Small intestine (tissue), 7 donors: ENCODE measurements around the gene CNST. TPM values are rescaled to one million over a fixed set of nuclear protein-coding genes. Genes with fewer than 3 reads are reported as not detected.

Experiments
- DNase-seq, 2 donors: peaks; one replicate each; pipeline versions ENCODE4 v3.0.0 to v3.0.0-alpha.2; 2013
- FAIRE-seq: peaks from 2 replicates; lab custom pipeline; 2012; peaks lifted over from hg19 to GRCh38; lab: Jason Lieb, UNC
- H3K27ac ChIP-seq, 3 donors: one replicate each; pipeline ENCODE4 v1.5.1; 2013; ENCODE audit warnings: low read length in 2 of 3, mild to moderate bottlenecking in 2 of 3, control low read depth in 1 of 3, inconsistent platforms in 1 of 3, low read depth in 1 of 3, moderate library complexity in 1 of 3
- H3K27me3 ChIP-seq, 3 donors: one replicate each; pipeline ENCODE4 v1.6.1; 2013; ENCODE audit warnings: low read length in 3 of 3, inconsistent platforms in 1 of 3; ENCODE audit not compliant: control insufficient read depth in 3 of 3, insufficient read depth in 3 of 3
- H3K36me3 ChIP-seq, 3 donors: one replicate each; pipeline ENCODE4 v1.6.1; 2013; ENCODE audit warnings: low read length in 3 of 3, inconsistent platforms in 1 of 3, low read depth in 1 of 3, mild to moderate bottlenecking in 1 of 3, moderate library complexity in 1 of 3; ENCODE audit not compliant: control insufficient read depth in 3 of 3, insufficient read depth in 2 of 3
- H3K4me1 ChIP-seq, 3 donors: one replicate each; pipeline ENCODE4 v1.6.1; 2013; ENCODE audit warnings: low read length in 2 of 3, inconsistent platforms in 1 of 3, low read depth in 1 of 3, mild to moderate bottlenecking in 1 of 3, moderate library complexity in 1 of 3; ENCODE audit not compliant: control insufficient read depth in 3 of 3, insufficient read depth in 2 of 3
- H3K4me3 ChIP-seq, 3 donors: one replicate each; pipeline ENCODE4 v1.5.1; 2013; ENCODE audit warnings: low read length in 3 of 3, control low read depth in 1 of 3, inconsistent platforms in 1 of 3, low read depth in 1 of 3, mild to moderate bottlenecking in 1 of 3, moderate library complexity in 1 of 3
- H3K9me3 ChIP-seq, 2 donors: one replicate each; pipeline ENCODE4 v1.6.1; 2013; ENCODE audit warnings: low read depth in 1 of 2, low read length in 1 of 2; ENCODE audit not compliant: control insufficient read depth in 2 of 2, insufficient read depth in 1 of 2
- WGBS, 3 donors: extraction: QIAGEN DNeasy Blood & Tissue Kit; methylation state at CpG; one replicate each; pipeline ENCODE4 v1.1.7; 2013; 5-methylcytosine and 5-hydroxymethylcytosine counted together
- polyA plus RNA-seq, 4 donors: library from polyadenylated mRNA; stranded (reverse) in 3 of 4; unstranded in 1 of 4; fragments of 200-250 nt in 3 of 4; fragments of 120-200 nt in 1 of 4; gene quantifications; one replicate each; pipeline versions ENCODE4 v1.2.1 to v1.2.3, GENCODE V29; 2013
- donor health status: healthy with polysubstance abuse.
- donor health status: control.
- donor health status: control.
- donor health status: Bipolar disorder and iron deficiency.
- donor health status: healthy.

Gene CNST
- polyA plus RNA-seq, 4 donors: 9.6 to 22.6 (median 12.4) TPM

DNA sequence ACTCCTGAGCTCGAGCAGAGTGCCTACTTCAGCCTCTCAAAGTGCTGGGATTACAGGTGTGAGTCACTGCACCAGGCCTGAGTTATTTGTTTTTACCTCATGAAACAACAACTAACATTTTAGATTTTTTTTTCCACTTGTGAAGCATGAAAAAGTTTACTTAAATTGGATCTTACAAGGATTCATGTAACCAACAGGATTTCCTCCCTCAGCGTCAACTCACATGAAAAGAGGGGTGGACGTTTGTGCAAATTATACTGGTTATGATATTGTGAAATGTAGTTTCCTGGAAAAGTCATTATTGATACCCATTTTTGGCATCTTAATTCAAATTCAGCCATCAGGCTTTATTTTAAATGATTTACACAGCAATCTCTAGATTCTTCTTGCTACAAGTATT, 6.5 kb downstream of the CNST start:
- Histone ChIP-seq H3K27me3 (no peaks in the 10 kb centered on the region), H3K4me1 (peaks cover 0 to 7% (median 2%) of the 10 kb centered on the region in 3 donors), H3K36me3 (peaks cover 0 to 2% (median 0%) of the 10 kb centered on the region in 3 donors), H3K4me3 (no peak overlapping the region), H3K9me3 (no peaks in the 10 kb centered on the region), H3K27ac (no peak overlapping the region)
- 65 to 87% (median 76%) methylated on average over 3 of the region's 3 CpGs for WGBS, 3 donors
- FAIRE-seq (no peak), DNase-seq (no peak)

DNA sequence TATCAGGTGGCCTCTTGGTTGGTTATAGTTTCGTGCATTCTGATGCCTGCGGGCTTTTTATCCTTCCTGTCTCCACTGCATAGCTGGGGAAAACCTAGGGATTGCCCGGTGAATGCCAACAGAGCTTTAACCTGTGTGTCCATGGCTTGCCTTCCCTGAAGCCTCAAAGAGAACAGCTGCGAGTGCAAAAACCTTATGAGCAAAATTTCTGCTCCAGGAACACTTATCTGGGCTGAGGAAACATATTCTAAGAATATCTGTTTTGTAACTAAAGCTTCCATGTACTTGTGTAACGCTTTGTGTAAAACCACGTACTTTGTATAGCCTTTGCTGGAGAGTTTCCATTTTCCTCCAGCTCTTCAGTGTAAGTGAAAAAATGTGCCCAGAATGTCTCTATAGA, 7.2 kb downstream of the CNST start:
- H3K27ac ChIP-seq: peak overlapping the region in 1 of 3 donors; percentile 17

DNA sequence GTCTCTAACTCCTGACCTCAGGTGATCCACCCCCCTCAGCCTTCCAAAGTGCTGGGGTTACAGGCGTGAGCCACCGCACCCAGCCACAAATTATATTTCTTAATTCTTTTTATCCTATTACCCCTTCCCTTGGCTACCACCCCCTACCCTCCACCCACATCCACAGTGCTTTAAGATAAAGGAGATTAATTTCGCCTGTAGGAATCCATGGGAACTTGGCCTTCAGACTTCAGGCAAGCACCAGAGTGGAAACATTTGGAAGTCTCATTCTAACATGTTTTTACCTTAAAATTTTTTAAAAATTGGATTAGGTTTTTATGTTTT, 10.4 kb downstream of the CNST start:
- no peak for FAIRE-seq
- 85 to 90% (median 87%) methylated on average over 3 of the region's 3 CpGs for WGBS, 3 donors
- H3K4me3 ChIP-seq: no peak overlapping the region
- H3K9me3 ChIP-seq: no peaks in the 10 kb centered on the region
- no peak overlapping the region for H3K27ac ChIP-seq
- no peak for DNase-seq
- H3K36me3 ChIP-seq: peaks cover 0 to 2% (median 0%) of the 10 kb centered on the region in 3 donors
- H3K27me3 ChIP-seq: no peaks in the 10 kb centered on the region
- peaks cover 2 to 9% (median 3%) of the 10 kb centered on the region in 3 donors for H3K4me1 ChIP-seq

More for the DNA sequence above, 7.2 kb downstream of the CNST start:
- 55 to 86% (median 77%) methylated on average over 6 of the region's 6 CpGs for WGBS, 3 donors
- no peaks in the 10 kb centered on the region for H3K27me3 ChIP-seq
- H3K9me3 ChIP-seq: no peaks in the 10 kb centered on the region
- DNase-seq (no peak), FAIRE-seq (no peak)
- peaks cover 0 to 7% (median under 1%) of the 10 kb centered on the region in 3 donors for H3K4me1 ChIP-seq
- peaks cover 0 to 2% (median 0%) of the 10 kb centered on the region in 3 donors for H3K36me3 ChIP-seq
- no peak overlapping the region for H3K4me3 ChIP-seq

DNA sequence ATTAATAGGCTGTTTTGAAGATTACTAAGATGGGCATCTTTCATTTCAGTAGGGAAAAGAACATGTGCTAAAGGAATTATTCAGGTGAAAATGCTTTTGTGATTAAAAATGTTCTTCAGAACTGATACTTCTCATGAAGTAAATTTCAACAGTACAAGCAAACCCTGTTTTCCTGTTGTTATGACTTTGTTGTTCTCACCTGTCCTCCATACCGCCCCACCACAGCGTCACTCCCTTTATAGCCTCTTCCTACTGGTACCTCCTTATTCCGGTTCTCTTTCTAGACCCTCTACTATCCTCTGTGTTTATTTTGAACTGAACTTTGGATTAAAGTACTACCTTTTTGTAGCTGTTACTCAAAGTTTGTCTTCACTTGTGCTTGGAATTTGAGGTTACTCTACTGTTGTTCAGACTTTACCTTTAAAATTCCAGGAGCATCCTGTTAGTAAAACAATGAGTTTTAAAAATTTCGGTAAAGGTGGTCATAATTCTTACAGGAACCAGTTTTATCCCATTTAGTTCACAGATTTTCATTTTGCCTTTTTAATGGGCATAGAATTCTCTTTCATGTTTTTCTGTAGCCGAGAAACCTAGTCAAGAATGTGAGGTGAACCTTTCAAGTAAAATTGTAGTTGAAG, 10.9 kb downstream of the CNST start:
- peaks cover 2 to 9% (median 6%) of the 10 kb centered on the region in 3 donors for H3K4me1 ChIP-seq
- no peaks in the 10 kb centered on the region for H3K27me3 ChIP-seq
- no peak overlapping the region for H3K4me3 ChIP-seq
- H3K36me3 ChIP-seq: peaks cover 0 to 2% (median 0%) of the 10 kb centered on the region in 3 donors
- H3K9me3 ChIP-seq: no peaks in the 10 kb centered on the region
- DNase-seq (no peak), FAIRE-seq (no peak)
- WGBS, 3 donors: 73 to 87% (median 83%) methylated on average over 5 of the region's 5 CpGs
- peak overlapping the region in 1 of 3 donors; percentile 12 for H3K27ac ChIP-seq

DNA sequence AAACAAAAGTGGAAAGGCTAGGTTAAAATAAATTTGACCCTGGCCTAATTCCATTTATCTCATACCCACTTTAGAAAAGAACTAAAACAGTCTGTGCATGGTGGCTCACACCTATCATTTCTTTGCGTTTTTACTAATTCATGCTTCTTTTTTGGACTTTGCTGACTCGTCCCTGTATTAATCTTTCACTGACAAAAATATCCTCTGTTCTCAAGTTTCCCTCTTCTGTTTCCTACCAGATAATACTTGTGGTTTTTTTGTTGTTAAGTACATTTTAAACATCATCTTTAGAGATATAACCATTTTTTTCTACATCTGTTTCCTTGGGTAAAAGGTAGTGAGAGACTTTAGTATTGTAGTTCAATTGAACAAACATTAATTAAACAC, 11.5 kb downstream of the CNST start:
- 46 to 78% (median 67%) methylated on average over 2 of the region's 2 CpGs for WGBS, 3 donors
- Histone ChIP-seq H3K4me1 (peaks cover 2 to 10% (median 9%) of the 10 kb centered on the region in 3 donors), H3K27ac (no peak overlapping the region), H3K36me3 (peaks cover 0 to 2% (median 0%) of the 10 kb centered on the region in 3 donors), H3K9me3 (no peaks in the 10 kb centered on the region), H3K4me3 (no peak overlapping the region), H3K27me3 (no peaks in the 10 kb centered on the region)
- no peak for FAIRE-seq
- DNase-seq: no peak

DNA sequence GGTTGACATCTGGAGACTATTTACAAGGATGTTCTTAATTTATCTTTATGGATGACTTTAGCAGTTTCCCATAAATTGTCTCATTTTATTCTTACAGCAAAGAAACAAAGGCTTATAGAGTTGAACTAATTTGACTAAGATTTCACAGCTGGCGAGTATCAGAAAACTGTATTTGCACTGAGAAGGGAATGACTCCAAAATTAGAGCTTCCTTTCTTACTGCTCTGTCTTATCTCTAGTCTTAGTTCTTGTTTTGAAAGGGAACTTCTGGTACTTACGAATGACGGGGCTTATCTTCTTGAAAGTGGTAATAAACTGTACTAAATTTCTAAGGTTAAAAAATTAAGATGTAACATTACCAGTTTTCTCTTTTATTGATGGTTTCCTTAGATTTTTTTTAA, 13.6 kb downstream of the CNST start:
- FAIRE-seq (no peak), DNase-seq (no peak)
- Histone ChIP-seq H3K27ac (no peak overlapping the region), H3K9me3 (no peaks in the 10 kb centered on the region), H3K27me3 (no peaks in the 10 kb centered on the region), H3K36me3 (peaks cover 0 to 2% (median 0%) of the 10 kb centered on the region in 3 donors), H3K4me3 (no peak overlapping the region), H3K4me1 (peaks cover 2 to 19% (median 17%) of the 10 kb centered on the region in 3 donors)
- 24 to 37% (median 32%) methylated on average over 3 of the region's 3 CpGs for WGBS, 3 donors

DNA sequence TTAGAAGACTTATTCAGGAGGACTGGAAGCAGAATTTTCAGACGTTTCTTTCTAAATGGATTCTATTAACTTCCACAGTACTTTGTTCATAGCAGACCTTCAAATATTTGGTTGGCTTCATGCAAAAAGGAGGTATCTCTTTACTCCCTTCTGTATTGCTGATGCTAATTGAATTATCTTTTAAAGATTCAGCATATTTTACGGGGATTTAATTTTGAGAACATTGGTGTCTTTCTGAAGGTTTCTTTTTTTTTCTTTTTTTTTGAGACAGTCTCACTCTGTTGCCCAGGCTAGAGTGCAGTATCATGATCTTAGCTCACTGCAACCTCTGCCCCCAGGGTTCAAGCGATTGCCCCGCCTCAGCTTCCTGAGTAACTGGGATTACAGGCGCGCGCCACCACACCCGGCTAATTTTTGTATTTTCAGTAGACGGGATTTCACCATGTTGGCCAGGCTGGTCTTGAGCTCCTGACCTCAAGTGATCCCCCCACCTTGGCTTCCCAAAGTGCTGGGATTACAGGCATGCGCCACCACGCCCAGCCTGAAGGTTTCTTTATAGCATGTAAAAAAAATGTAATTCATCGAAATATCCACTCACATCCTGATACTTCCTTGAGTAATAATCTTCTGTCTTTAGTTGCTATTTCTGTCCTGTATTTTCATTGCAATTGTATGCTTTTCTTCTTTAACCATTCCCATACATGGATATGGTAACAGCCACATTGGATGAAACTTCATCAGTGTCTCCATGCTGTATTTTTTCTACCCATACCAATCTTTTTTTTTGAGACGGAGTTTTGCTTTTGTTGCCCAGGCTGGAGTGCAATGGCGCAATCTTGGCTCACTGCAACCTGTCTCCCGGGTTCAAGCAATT, 14.5 kb downstream of the CNST start:
- no peak overlapping the region for H3K4me3 ChIP-seq
- H3K27ac ChIP-seq: peak overlapping the region in 1 of 3 donors; percentile 31
- no peak for FAIRE-seq
- H3K27me3 ChIP-seq: no peaks in the 10 kb centered on the region
- H3K9me3 ChIP-seq: no peaks in the 10 kb centered on the region
- H3K4me1 ChIP-seq: peaks cover 2 to 20% (median 17%) of the 10 kb centered on the region in 3 donors
- DNase-seq: peak in 1 of 2 donors; percentile 41
- peaks cover 0 to 5% (median 0%) of the 10 kb centered on the region in 3 donors for H3K36me3 ChIP-seq
- 90 to 91% (median 90%) methylated on average over 15 of the region's 15 CpGs for WGBS, 3 donors

DNA sequence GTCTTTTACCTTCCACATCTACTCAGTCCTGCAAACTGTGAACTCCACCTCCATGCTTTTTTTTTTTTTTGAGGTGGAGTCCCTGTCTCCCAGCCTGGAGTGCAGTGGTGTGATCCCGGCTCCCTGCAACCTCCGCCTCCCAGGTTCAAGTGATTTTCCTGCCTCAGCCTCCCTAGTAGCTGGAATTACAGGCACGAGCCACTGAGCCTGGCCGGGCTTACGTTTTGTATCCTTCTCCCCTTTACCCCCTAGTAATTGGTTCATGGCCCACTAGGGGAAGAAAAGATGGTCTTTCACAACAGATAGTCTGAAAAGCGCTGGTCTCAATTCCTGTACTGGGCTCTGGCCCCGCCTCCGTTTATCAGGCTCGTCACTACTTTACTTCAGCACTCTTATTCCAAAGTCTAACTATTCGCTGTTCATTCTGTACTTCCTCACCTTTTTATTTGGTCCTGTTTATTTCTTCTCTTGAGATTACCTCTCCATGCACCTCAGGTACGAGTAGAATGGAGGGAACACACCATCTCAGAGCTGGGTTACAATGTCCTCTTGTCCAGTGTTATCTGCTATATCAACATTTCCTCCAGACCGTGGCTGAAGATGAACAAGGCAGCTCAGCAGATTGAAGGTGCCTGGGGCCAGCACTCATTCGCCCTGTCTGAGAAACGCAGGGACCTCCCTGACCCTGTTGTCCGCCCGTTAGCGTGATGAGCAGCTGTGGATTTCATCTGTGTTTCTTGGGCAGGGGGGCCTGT, 16.2 kb downstream of the CNST start:
- FAIRE-seq: no peak
- Histone ChIP-seq H3K36me3 (peaks cover 0 to 5% (median 0%) of the 10 kb centered on the region in 3 donors), H3K4me3 (peak overlapping the region in 2 of 3 donors; percentile 11 to 50), H3K9me3 (no peaks in the 10 kb centered on the region), H3K27ac (peak overlapping the region; percentile 58 to 91 (median 76)), H3K27me3 (no peaks in the 10 kb centered on the region), H3K4me1 (peaks cover 4 to 20% (median 17%) of the 10 kb centered on the region in 3 donors)
- 19 to 57% (median 34%) methylated on average over 17 of the region's 17 CpGs for whole genome bisulfite sequencing, 3 donors
- DNase-seq: peak; percentile 82 to 91
